Stimulated activated CD4-positive, alpha-beta T cell treated with anti-CD3 and anti-CD28 coated beads, Interleukin-15, amount 100 ng/mL, for 24 hours (primary cell): ENCODE measurements around the gene KRT6C.
"Not testable (repeated sequence)": the region's sequence is repeated elsewhere in the genome, so short reads cannot be mapped to it uniquely, and the experiment has no call there.

Experiments used
- DNase-seq: peaks from one replicate; pipeline ENCODE4 v3.0.0-alpha.2; 2020

Gene KRT6C

GRCh38 chr12:52454411-52455201 lies 19.0 kb downstream of the KRT6C start:
- DNase-seq: no peak

GRCh38 chr12:52452101-52452500 lies 21.5 kb downstream of the KRT6C start, which contains the start of gene KRT6B:
Gene KRT6B (minus strand): TSS chr12:52452146. CDS start chr12:52452078, 68 bp downstream.
- DNase-seq: no peak

GRCh38 chr12:52448228-52448627 lies 25.4 kb downstream of the KRT6C start:
- no peak for DNase-seq

- not testable (repeated sequence) for DNase-seq
These were observed 26.4 kb downstream of the KRT6C start for GRCh38 chr12:52447196-52447595.

- DNase-seq: no peak
These were observed 27.1 kb downstream of the KRT6C start for GRCh38 chr12:52446367-52447045.

- no peak for DNase-seq
These were observed 27.7 kb downstream of the KRT6C start for GRCh38 chr12:52445876-52446275.

- DNase-seq: no peak
These were observed 28.7 kb downstream of the KRT6C start for GRCh38 chr12:52444647-52445595.

- no peak for DNase-seq
These were observed 29.6 kb downstream of the KRT6C start for GRCh38 chr12:52443966-52444365.

- DNase-seq: no peak
These were observed 31.0 kb downstream of the KRT6C start for GRCh38 chr12:52442600-52443061.

GRCh38 chr12:52441320-52441911 lies 32.2 kb downstream of the KRT6C start:
- DNase-seq: no peak

GRCh38 chr12:52440821-52441319 lies 32.7 kb downstream of the KRT6C start:
- DNase-seq: no peak

- DNase-seq: no peak
These were observed 33.8 kb downstream of the KRT6C start for GRCh38 chr12:52439845-52440244.

- DNase-seq: no peak
These were observed 34.2 kb downstream of the KRT6C start for GRCh38 chr12:52439420-52439819.

GRCh38 chr12:52438305-52439301 lies 35.0 kb downstream of the KRT6C start:
- DNase-seq: no peak

- DNase-seq: no peak
These were observed 36.1 kb downstream of the KRT6C start for GRCh38 chr12:52437508-52437907.

- no peak for DNase-seq
These were observed 36.7 kb downstream of the KRT6C start for GRCh38 chr12:52436828-52437474.

GRCh38 chr12:52436000-52436827 lies 37.4 kb downstream of the KRT6C start:
- DNase-seq: no peak

GRCh38 chr12:52435659-52435999 lies 38.0 kb downstream of the KRT6C start:
- DNase-seq: no peak

GRCh38 chr12:52434760-52435530 lies 38.7 kb downstream of the KRT6C start:
- DNase-seq: no peak
